IMR-90 (cell line): ENCODE data around the gene IGF1R. TPM values are rescaled to one million over a fixed set of nuclear protein-coding genes. Genes with fewer than 3 reads are reported as not detected.

ENCODE experiments used
- ATAC-seq: fragments of 200-7000 bp; cut with Tn5 transposase; 2 replicates; pipeline ENCODE4 v1.9.1; 2020; ENCODE audit warnings: low read depth, mild to moderate bottlenecking, moderate library complexity
- BruUV-seq: library from RNA; stranded (reverse); fragments of 400-500 nt; replicated peaks from 2 replicates; lab custom pipeline; 2021; lab: Mats Ljungman, UMichigan
- CTCF ChIA-PET: fragments of 300-600 bp; formaldehyde crosslinking; extraction: SDS; loops from one replicate; lab custom pipeline; 2021; ENCODE audit warnings: antibody characterized with exemption; lab: Yijun Ruan, JAX
- POLR2A ChIA-PET: fragments of 300-600 bp; sonication (Branson Sonifier 250); formaldehyde crosslinking; loops from one replicate; lab custom pipeline; 2022; ENCODE audit warnings: antibody characterized with exemption; ENCODE audit not compliant: unreplicated experiment; lab: Charles Lee
- DNase-seq: peaks from one replicate; pipeline ENCODE4 v3.0.0; 2013
- H2AFZ ChIP-seq: replicated peaks from 2 replicates; pipeline ENCODE3; 2013; ENCODE audit warnings: low read length, mild to moderate bottlenecking; ENCODE audit not compliant: poor library complexity
- H2AK5ac ChIP-seq: 2 replicates; pipeline ENCODE4 v1.6.1; 2013; ENCODE audit warnings: low read depth, low read length, inconsistent platforms
- H2AK9ac ChIP-seq: replicated peaks from 2 replicates; pipeline ENCODE3; 2013; ENCODE audit warnings: mild to moderate bottlenecking, low read depth, low read length, moderate library complexity; ENCODE audit not compliant: poor library complexity
- H2BK120ac ChIP-seq: 2 replicates; pipeline ENCODE4 v1.6.1; 2013; ENCODE audit warnings: low read depth, low read length, inconsistent platforms
- H2BK15ac ChIP-seq: 3 replicates; pipeline ENCODE4 v1.6.1; 2013; ENCODE audit warnings: low read depth, low read length, inconsistent platforms
- H2BK20ac ChIP-seq: 2 replicates; pipeline ENCODE4 v1.6.1; 2013; ENCODE audit warnings: low read depth, mild to moderate bottlenecking, inconsistent platforms, low read length, moderate library complexity
- H2BK5ac ChIP-seq: 2 replicates; pipeline ENCODE4 v1.6.1; 2013; ENCODE audit warnings: mild to moderate bottlenecking, low read depth, low read length, inconsistent platforms; ENCODE audit not compliant: poor library complexity, severe bottlenecking
- H3K14ac ChIP-seq: replicated peaks from 2 replicates; pipeline ENCODE4 v1.6.1; 2013; ENCODE audit warnings: low read depth, low read length, inconsistent platforms
- H3K18ac ChIP-seq: 2 replicates; pipeline ENCODE4 v1.6.1; 2013; ENCODE audit warnings: low read depth, low read length, control low read depth
- H3K23ac ChIP-seq: 2 replicates; pipeline ENCODE4 v1.6.1; 2013; ENCODE audit warnings: low read depth, low read length, inconsistent platforms
- H3K27ac ChIP-seq: 2 replicates; pipeline ENCODE4 v1.5.1; 2013; ENCODE audit warnings: mild to moderate bottlenecking, control low read depth, low read length; ENCODE audit not compliant: insufficient read depth
- H3K27me3 ChIP-seq: 2 replicates; pipeline ENCODE4 v1.6.1; 2013; ENCODE audit warnings: low read length; ENCODE audit not compliant: control insufficient read depth, insufficient read depth
- H3K36me3 ChIP-seq: 2 replicates; pipeline ENCODE4 v1.6.1; 2013; ENCODE audit warnings: low read length, mixed read lengths; ENCODE audit not compliant: control insufficient read depth, insufficient read depth
- H3K4ac ChIP-seq: 2 replicates; pipeline ENCODE4 v1.6.1; 2013; ENCODE audit warnings: low read depth, low read length, inconsistent platforms
- H3K4me1 ChIP-seq: 2 replicates; pipeline ENCODE4 v1.6.1; 2013; ENCODE audit warnings: low read length, mixed read lengths; ENCODE audit not compliant: control insufficient read depth, insufficient read depth
- H3K4me2 ChIP-seq: 2 replicates; pipeline ENCODE4 v1.6.1; 2013; ENCODE audit warnings: low read depth, mild to moderate bottlenecking, control low read depth, low read length, moderate library complexity
- H3K4me3 ChIP-seq: 2 replicates; pipeline ENCODE4 v1.5.1; 2013; ENCODE audit warnings: low read depth, mild to moderate bottlenecking, control low read depth, low read length, moderate library complexity; ENCODE audit not compliant: insufficient read depth
- H3K56ac ChIP-seq: 2 replicates; pipeline ENCODE4 v1.6.1; 2013; ENCODE audit warnings: low read length, inconsistent platforms; ENCODE audit not compliant: insufficient read depth; ENCODE audit errors: extremely low read depth
- H3K79me1 ChIP-seq, 2 experiments: 2 replicates each; pipeline ENCODE4 v1.6.1; 2013; ENCODE audit warnings: low read length in 2 of 2, inconsistent platforms in 1 of 2, low read depth in 1 of 2
- H3K9ac ChIP-seq: 2 replicates; pipeline ENCODE4 v1.6.1; 2013; ENCODE audit warnings: low read depth, low read length, control low read depth
- H3K9me1 ChIP-seq: 2 replicates; pipeline ENCODE4 v1.6.1; 2013; ENCODE audit warnings: low read length, inconsistent platforms; ENCODE audit not compliant: insufficient read depth
- H3K9me3 ChIP-seq: 2 replicates; pipeline ENCODE4 v1.6.1; 2013; ENCODE audit warnings: low read length; ENCODE audit not compliant: control insufficient read depth, insufficient read depth
- H4K20me1 ChIP-seq: 2 replicates; pipeline ENCODE4 v1.6.1; 2013; ENCODE audit warnings: low read length, inconsistent platforms; ENCODE audit not compliant: insufficient read depth
- H4K5ac ChIP-seq: 2 replicates; pipeline ENCODE4 v1.6.1; 2013; ENCODE audit warnings: mild to moderate bottlenecking, low read depth, low read length, control low read depth
- H4K8ac ChIP-seq, 2 experiments: 2 replicates each; pipeline ENCODE4 v1.6.1; 2013; ENCODE audit warnings: low read depth in 2 of 2, low read length in 2 of 2, control low read depth in 1 of 2, inconsistent platforms in 1 of 2
- H4K91ac ChIP-seq: 2 replicates; pipeline ENCODE4 v1.6.1; 2013; ENCODE audit warnings: low read depth, low read length, inconsistent platforms; ENCODE audit not compliant: insufficient read depth
- FOS ChIP-seq: fragments of 150-350 bp; IDR thresholded peaks from 2 replicates; pipeline ENCODE4 v1.6.1; 2016; ENCODE audit warnings: low read depth, low read length
- RFX5 ChIP-seq: IDR thresholded peaks from 2 replicates; pipeline ENCODE4 v1.8.0; 2012; ENCODE audit warnings: low read depth, mild to moderate bottlenecking, low read length, moderate library complexity
- whole genome bisulfite sequencing, 2 experiments: methylation state at CpG; one replicate each; pipeline versions ENCODE4 v1.1.5 to v1.1.7; 2013; ENCODE audit warnings: missing lambda C conversion rate in 2 of 2; ENCODE audit not compliant: insufficient read length in 1 of 2; ENCODE audit errors: extremely low coverage in 2 of 2; 5-methylcytosine and 5-hydroxymethylcytosine counted together
- dilution Hi-C: fragments of 300-500 bp; cut with HindIII; formaldehyde crosslinking; loops from one replicate; pipeline ENCODE4 v1.14.3; 2018; ENCODE audit warnings: low sequenced_read_pairs; ENCODE audit not compliant: unreplicated experiment
- in situ Hi-C: fragments of 300-500 bp; cut with MboI; formaldehyde crosslinking; loops from 3 replicates; pipeline ENCODE4 v1.14.3; 2019; ENCODE audit warnings: low sequenced_read_pairs, inconsistent platforms, mixed read lengths
- intact Hi-C: fragments of 100-400 bp; cut with micrococcal nuclease; formaldehyde crosslinking; loops from 2 replicates; pipeline ENCODE4 v1.10.0; 2022
- polyA plus RNA-seq, 3 experiments: library from polyadenylated mRNA; depleted of rRNA; stranded (reverse); fragments of >200 nt; gene quantifications; 2 replicates each; pipeline ENCODE4 v1.2.3, GENCODE V29; 2012; ENCODE audit warnings: low replicate concordance in 1 of 3
- total RNA-seq: library from RNA; depleted of rRNA; stranded (reverse); fragments of >200 nt; gene quantifications from 2 replicates; pipeline ENCODE4 v1.2.3, GENCODE V29; 2012

The IGF1R gene
- total and polyA plus RNA-seq, 2 of the 4 experiments (the other 2 are of a cell fraction), result 24.0 to 24.9 TPM

GRCh38 chr15:98803228-98804056 lies 155.1 kb downstream of the IGF1R start:
- H4K20me1 ChIP-seq, result peaks cover 93% of the 10 kb centered on the region
- dilution Hi-C loops, result no loop called here
- H3K27me3 ChIP-seq, result no peaks in the 10 kb centered on the region

More at GRCh38 chr15:98803228-98804056, 155.1 kb downstream of the IGF1R start:
- Histone ChIP-seq H3K9me1 (peaks cover 40% of the 10 kb centered on the region), H3K9ac (no peak overlapping the region), H4K8ac (no peak overlapping the region), H3K36me3 (no peaks in the 10 kb centered on the region), H4K91ac (no peak overlapping the region), H2BK20ac (no peak overlapping the region), H2BK120ac (no peak overlapping the region), H2BK5ac (no peak overlapping the region), H4K5ac (no peak overlapping the region), H3K18ac (no peak overlapping the region), H2BK15ac (no peak overlapping the region), H3K56ac (no peak overlapping the region), H3K23ac (no peak overlapping the region), H3K4me1 (peaks cover 31% of the 10 kb centered on the region), H3K79me1 (peaks cover 60 to 92% of the 10 kb centered on the region in 2 experiments), H3K9me3 (no peaks in the 10 kb centered on the region), H3K4me3 (no peak overlapping the region), H3K4me2 (no peak overlapping the region), H2AK9ac (no peak overlapping the region), H3K14ac (no peak overlapping the region), H2AK5ac (no peak overlapping the region), H3K4ac (no peak overlapping the region), H3K27ac (no peak overlapping the region), H2AFZ (no peak overlapping the region)
- DNase-seq, result peak; percentile 78
- POLR2A ChIA-PET, result no interaction called here
- intact Hi-C loops, result no loop called here
- BruUV-seq, result no TSS peak
- in situ Hi-C loops, result no loop called here
- WGBS, 2 experiments, result 90% methylated on average over 2 of the region's 14 CpGs; no CpG with 5 or more reads in 1 of the 2 experiments
- no peak for TF ChIP-seq RFX5
- TF ChIP-seq FOS, result 0 out of 2 replicates have a peak, but pooled peaks have one; percentile 28
- no peak for ATAC-seq
- CTCF ChIA-PET, result interaction anchor here (1.2 kb wide), 1 partner anchor 16 kb away, joined by 3 read pairs; no protein-coding TSS in a partner anchor
